ENCODE data around the gene MMD2.

MMD2 gene

DNA sequence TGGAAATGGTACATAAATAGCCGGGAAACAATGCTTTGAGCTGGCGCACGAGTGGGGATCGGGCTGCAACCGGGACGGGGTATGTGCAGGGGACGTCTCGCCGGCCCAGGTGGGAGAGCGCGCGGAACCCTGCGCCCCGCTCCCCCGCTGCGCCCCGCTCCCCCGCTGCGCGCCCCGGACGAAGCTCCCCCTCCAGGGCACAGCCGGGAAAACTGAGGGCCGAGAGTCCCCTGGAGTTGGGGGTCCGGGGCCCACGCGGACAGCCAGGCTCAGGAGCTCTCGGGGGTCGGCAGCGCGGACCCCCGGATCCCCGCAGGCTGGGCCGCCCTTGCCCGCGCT is 76.0 kb downstream of the MMD2 start:
- H3K9me3 ChIP-seq (ENCODE audit: low read length), result no peaks in the 10 kb centered on the region
- no peaks in the 10 kb centered on the region for H3K4me1 ChIP-seq (ENCODE audit: insufficient read depth, low read length, severe bottlenecking)
- H3K9ac ChIP-seq (ENCODE audit: low read length), result no peak overlapping the region
- H3F3A ChIP-seq (ENCODE audit: insufficient read depth, low read length), result no peaks in the 10 kb centered on the region
- no peaks in the 10 kb centered on the region for H3K27me3 ChIP-seq (ENCODE audit: insufficient read depth, low read length)
- H3K27ac ChIP-seq (ENCODE audit: low read depth, low read length, poor library complexity, severe bottlenecking), result no peak overlapping the region
- no peak overlapping the region for H3K4me2 ChIP-seq (ENCODE audit: low read length)
- no peaks in the 10 kb centered on the region for H3K36me3 ChIP-seq (ENCODE audit: insufficient read depth, low read length)
- no peak overlapping the region for H3K4me3 ChIP-seq (ENCODE audit: low read depth, low read length, poor library complexity, severe bottlenecking)
- no peaks in the 10 kb centered on the region for H3K79me2 ChIP-seq (ENCODE audit: insufficient read depth, low read length)
- H3K9me2 ChIP-seq (ENCODE audit: low read depth, low read length), result no peaks in the 10 kb centered on the region
- TF ChIP-seq EZH2 (IDR thresholded peaks at IDR 0.05; ENCODE audit: borderline replicate concordance, low read length), result no peak
- TF ChIP-seq, protein P1, sequence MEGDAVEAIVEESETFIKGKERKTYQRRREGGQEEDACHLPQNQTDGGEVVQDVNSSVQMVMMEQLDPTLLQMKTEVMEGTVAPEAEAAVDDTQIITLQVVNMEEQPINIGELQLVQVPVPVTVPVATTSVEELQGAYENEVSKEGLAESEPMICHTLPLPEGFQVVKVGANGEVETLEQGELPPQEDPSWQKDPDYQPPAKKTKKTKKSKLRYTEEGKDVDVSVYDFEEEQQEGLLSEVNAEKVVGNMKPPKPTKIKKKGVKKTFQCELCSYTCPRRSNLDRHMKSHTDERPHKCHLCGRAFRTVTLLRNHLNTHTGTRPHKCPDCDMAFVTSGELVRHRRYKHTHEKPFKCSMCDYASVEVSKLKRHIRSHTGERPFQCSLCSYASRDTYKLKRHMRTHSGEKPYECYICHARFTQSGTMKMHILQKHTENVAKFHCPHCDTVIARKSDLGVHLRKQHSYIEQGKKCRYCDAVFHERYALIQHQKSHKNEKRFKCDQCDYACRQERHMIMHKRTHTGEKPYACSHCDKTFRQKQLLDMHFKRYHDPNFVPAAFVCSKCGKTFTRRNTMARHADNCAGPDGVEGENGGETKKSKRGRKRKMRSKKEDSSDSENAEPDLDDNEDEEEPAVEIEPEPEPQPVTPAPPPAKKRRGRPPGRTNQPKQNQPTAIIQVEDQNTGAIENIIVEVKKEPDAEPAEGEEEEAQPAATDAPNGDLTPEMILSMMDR (IDR thresholded peaks at IDR 0.05; ENCODE audit: low read length), result no peak
- H2AFZ ChIP-seq (ENCODE audit: low read length), result no peak overlapping the region
- H4K20me1 ChIP-seq (ENCODE audit: insufficient read depth, low read length), result no peaks in the 10 kb centered on the region

DNA sequence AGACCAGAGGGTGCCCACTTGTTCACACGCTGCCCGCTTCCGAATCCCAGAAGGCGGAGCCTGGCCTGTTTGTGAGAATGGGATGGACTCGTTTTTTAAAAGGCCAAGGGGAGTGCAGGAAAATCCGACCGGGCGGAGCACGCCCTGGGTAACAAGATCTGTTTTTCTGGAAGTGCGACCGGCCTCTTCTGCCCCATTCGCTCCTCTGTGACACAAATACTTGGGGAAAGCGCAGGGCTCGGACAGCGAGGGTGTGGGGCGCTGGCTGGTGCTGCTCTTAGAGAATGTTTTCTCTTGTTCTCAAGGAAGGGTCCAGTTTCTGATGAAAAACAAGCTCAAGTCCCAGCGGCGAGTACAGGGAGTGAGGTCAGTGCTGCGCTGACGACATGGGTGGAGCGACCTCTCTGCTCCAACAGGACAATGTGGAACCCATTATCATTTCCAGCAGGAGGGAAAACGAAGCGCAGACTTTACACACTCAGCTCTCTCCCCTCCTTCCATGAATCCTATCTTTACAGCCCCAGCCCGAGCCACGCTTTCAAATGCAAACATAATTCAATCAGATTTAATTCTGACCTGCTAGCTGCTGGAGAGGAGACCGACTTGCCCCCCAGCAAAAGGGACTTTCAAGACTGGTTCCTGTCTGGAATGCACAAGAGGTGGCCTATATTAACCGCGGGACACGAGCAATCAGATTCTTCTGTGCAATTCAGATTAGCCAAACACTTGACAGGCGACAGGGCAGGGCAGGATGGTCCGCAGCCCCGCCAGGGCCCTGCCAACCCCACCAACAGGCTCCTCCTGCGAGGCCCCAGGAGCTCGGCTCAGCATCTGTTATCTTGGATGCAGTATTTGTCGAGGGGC is 76.6 kb downstream of the MMD2 start:
- TF ChIP-seq, protein P1 (IDR thresholded peaks at IDR 0.05; ENCODE audit: low read length), result no peak
- no peak for TF ChIP-seq EZH2 (IDR thresholded peaks at IDR 0.05; ENCODE audit: borderline replicate concordance, low read length)
- Histone ChIP-seq H4K20me1 (ENCODE audit: insufficient read depth, low read length) (no peaks in the 10 kb centered on the region), H3K27ac (ENCODE audit: low read depth, low read length, poor library complexity, severe bottlenecking) (no peak overlapping the region), H3K4me1 (ENCODE audit: insufficient read depth, low read length, severe bottlenecking) (no peaks in the 10 kb centered on the region), H3K9ac (ENCODE audit: low read length) (no peak overlapping the region), H3K4me3 (ENCODE audit: low read depth, low read length, poor library complexity, severe bottlenecking) (no peak overlapping the region), H3K4me2 (ENCODE audit: low read length) (no peak overlapping the region), H3K9me3 (ENCODE audit: low read length) (no peaks in the 10 kb centered on the region), H3K27me3 (ENCODE audit: insufficient read depth, low read length) (no peaks in the 10 kb centered on the region), H3K36me3 (ENCODE audit: insufficient read depth, low read length) (no peaks in the 10 kb centered on the region), H3F3A (ENCODE audit: insufficient read depth, low read length) (no peaks in the 10 kb centered on the region), H3K79me2 (ENCODE audit: insufficient read depth, low read length) (no peaks in the 10 kb centered on the region), H3K9me2 (ENCODE audit: low read depth, low read length) (no peaks in the 10 kb centered on the region), H2AFZ (ENCODE audit: low read length) (no peak overlapping the region)

DNA sequence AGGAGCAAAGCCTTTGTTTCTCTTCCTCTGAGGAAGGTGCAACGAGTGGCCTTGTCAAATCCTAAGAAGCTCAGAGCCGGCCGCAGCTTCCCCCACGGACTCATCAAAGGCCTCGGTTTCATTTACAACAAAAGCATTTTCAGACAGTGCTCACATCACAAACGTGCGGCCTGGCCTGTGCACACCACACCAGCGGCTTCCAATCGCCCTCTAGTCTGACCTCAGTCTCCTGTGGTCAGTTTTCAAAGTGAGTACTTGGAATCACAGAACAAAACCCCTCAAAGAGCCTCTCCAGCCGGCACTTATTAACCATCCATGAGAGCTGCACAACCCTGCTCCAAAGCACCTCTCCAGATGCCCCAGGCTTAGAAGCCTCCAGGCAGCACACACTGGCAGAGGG is 78.8 kb downstream of the MMD2 start:
- H3K9me2 ChIP-seq (ENCODE audit: low read depth, low read length), result no peaks in the 10 kb centered on the region
- H4K20me1 ChIP-seq (ENCODE audit: insufficient read depth, low read length), result no peaks in the 10 kb centered on the region
- no peak overlapping the region for H3K4me3 ChIP-seq (ENCODE audit: low read depth, low read length, poor library complexity, severe bottlenecking)
- no peaks in the 10 kb centered on the region for H3K79me2 ChIP-seq (ENCODE audit: insufficient read depth, low read length)
- H3K36me3 ChIP-seq (ENCODE audit: insufficient read depth, low read length), result no peaks in the 10 kb centered on the region
- no peak overlapping the region for H2AFZ ChIP-seq (ENCODE audit: low read length)
- no peak overlapping the region for H3K27ac ChIP-seq (ENCODE audit: low read depth, low read length, poor library complexity, severe bottlenecking)
- H3K9me3 ChIP-seq (ENCODE audit: low read length), result no peaks in the 10 kb centered on the region
- no peaks in the 10 kb centered on the region for H3K27me3 ChIP-seq (ENCODE audit: insufficient read depth, low read length)
- no peaks in the 10 kb centered on the region for H3F3A ChIP-seq (ENCODE audit: insufficient read depth, low read length)
- no peaks in the 10 kb centered on the region for H3K4me1 ChIP-seq (ENCODE audit: insufficient read depth, low read length, severe bottlenecking)
- H3K9ac ChIP-seq (ENCODE audit: low read length), result no peak overlapping the region
- H3K4me2 ChIP-seq (ENCODE audit: low read length), result no peak overlapping the region
- TF ChIP-seq, protein P1 (IDR thresholded peaks at IDR 0.05; ENCODE audit: low read length), result no peak
- TF ChIP-seq EZH2 (IDR thresholded peaks at IDR 0.05; ENCODE audit: borderline replicate concordance, low read length), result no peak
